Liver (tissue), 3 donors: ENCODE results near the gene NIPSNAP2.

Experiments used
- ATF3 ChIP-seq: IDR thresholded peaks from 2 replicates; pipeline ENCODE4 v1.6.1; 2016; ENCODE audit warnings: antibody characterized with exemption
- FOXA1 ChIP-seq: IDR thresholded peaks from 2 replicates; pipeline ENCODE4 v1.6.1; 2016; ENCODE audit warnings: antibody characterized with exemption
- GABPA ChIP-seq, 2 donors: IDR thresholded peaks in 1 of 2; conservative IDR thresholded peaks in 1 of 2; 2 replicates each; pipeline ENCODE4 v1.6.1; 2016; ENCODE audit warnings: antibody characterized with exemption in 2 of 2, mild to moderate bottlenecking in 1 of 2, moderate library complexity in 1 of 2
- NR2F2 ChIP-seq: IDR thresholded peaks from 2 replicates; pipeline ENCODE4 v1.6.1; 2016; ENCODE audit warnings: antibody characterized with exemption
- SP1 ChIP-seq: IDR thresholded peaks from 2 replicates; pipeline ENCODE4 v1.6.1; 2018; ENCODE audit warnings: antibody characterized with exemption, mild to moderate bottlenecking
- TAF1 ChIP-seq: conservative IDR thresholded peaks from 2 replicates; pipeline ENCODE4 v1.6.1; 2016; ENCODE audit warnings: antibody characterized with exemption, mild to moderate bottlenecking
- ZBTB33 ChIP-seq: IDR thresholded peaks from 2 replicates; pipeline ENCODE4 v1.6.1; 2016; ENCODE audit warnings: antibody characterized with exemption
- TF ChIP-seq, protein P1 (sequence below): fragments of 150-350 bp; IDR thresholded peaks from 2 replicates; pipeline ENCODE4 v1.5.1; 2017; ENCODE audit warnings: improper control_type of control experiment, low read depth, low read length; ENCODE audit not compliant: missing input control
- TF ChIP-seq, protein P2 (sequence below): IDR thresholded peaks from 2 replicates; pipeline ENCODE4 v1.6.1; 2016; ENCODE audit warnings: antibody characterized with exemption
- donor health status: healthy.
- donor health status: healthy.

DNA sequence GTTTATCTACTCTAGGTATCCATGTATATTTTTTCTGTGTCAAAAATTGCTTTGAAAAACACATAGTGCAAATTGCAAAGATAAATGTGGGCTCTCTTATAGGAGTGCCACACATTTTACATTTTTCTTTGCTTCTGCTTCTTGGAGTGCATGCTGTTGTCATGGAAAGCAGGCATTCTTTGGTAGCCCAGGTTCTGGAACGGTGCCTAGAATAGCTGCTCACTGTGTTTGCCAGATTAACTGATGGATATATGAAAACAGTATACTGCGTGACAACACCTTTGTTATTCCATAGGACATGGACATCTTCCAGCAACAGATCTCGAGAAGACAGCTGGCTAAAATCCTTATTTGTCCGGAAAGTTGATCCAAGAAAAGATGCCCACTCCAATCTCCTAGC, 13.4 kb downstream of the NIPSNAP2 start:
- TF ChIP-seq, protein P1, sequence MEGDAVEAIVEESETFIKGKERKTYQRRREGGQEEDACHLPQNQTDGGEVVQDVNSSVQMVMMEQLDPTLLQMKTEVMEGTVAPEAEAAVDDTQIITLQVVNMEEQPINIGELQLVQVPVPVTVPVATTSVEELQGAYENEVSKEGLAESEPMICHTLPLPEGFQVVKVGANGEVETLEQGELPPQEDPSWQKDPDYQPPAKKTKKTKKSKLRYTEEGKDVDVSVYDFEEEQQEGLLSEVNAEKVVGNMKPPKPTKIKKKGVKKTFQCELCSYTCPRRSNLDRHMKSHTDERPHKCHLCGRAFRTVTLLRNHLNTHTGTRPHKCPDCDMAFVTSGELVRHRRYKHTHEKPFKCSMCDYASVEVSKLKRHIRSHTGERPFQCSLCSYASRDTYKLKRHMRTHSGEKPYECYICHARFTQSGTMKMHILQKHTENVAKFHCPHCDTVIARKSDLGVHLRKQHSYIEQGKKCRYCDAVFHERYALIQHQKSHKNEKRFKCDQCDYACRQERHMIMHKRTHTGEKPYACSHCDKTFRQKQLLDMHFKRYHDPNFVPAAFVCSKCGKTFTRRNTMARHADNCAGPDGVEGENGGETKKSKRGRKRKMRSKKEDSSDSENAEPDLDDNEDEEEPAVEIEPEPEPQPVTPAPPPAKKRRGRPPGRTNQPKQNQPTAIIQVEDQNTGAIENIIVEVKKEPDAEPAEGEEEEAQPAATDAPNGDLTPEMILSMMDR, result no peak
- TF ChIP-seq FOXA1 (no peak), GABPA (IDR thresholded peaks at IDR 0.05 in 1 of 2, conservative IDR thresholded peaks at IDR 0.05 in 1 of 2) (no peak), SP1 (no peak), NR2F2 (no peak), ATF3 (no peak), TAF1 (no peak), ZBTB33 (no peak)
- TF ChIP-seq, protein P2, sequence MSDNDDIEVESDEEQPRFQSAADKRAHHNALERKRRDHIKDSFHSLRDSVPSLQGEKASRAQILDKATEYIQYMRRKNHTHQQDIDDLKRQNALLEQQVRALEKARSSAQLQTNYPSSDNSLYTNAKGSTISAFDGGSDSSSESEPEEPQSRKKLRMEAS, result no peak
